GM18861 (cell line): ENCODE results near the gene MICB.
"Not testable (repeated sequence)": the region's sequence is repeated elsewhere in the genome, so short reads cannot be mapped to it uniquely, and the experiment has no call there.

Experiments
- ATAC-seq: cut with Tn5 transposase; IDR thresholded peaks from one replicate; pipeline ENCODE4 v1.9.1; 2021; ENCODE audit not compliant: unreplicated experiment

The MICB gene

GRCh38 chr6:31473780-31474761 lies 23.9 kb upstream of the MICB start:
- no peak for ATAC-seq

- no peak for ATAC-seq
These were observed 23.1 kb upstream of the MICB start for GRCh38 chr6:31474871-31475286.

- ATAC-seq: no peak
These were observed 21.3 kb upstream of the MICB start for GRCh38 chr6:31476515-31477139.

GRCh38 chr6:31477521-31477920 lies 20.4 kb upstream of the MICB start:
- no peak for ATAC-seq

- no peak for ATAC-seq
These were observed 19.6 kb upstream of the MICB start for GRCh38 chr6:31478186-31478950.

GRCh38 chr6:31479151-31479932 lies 18.6 kb upstream of the MICB start:
- ATAC-seq: no peak

- no peak for ATAC-seq
These were observed 17.9 kb upstream of the MICB start for GRCh38 chr6:31479933-31480535.

- no peak for ATAC-seq
These were observed 17.4 kb upstream of the MICB start for GRCh38 chr6:31480574-31480973.

GRCh38 chr6:31483392-31483791 lies 14.6 kb upstream of the MICB start:
- no peak for ATAC-seq

- no peak for ATAC-seq
These were observed 12.9 kb upstream of the MICB start for GRCh38 chr6:31485055-31485454.

GRCh38 chr6:31486065-31486837 lies 11.7 kb upstream of the MICB start:
- not testable (repeated sequence) for ATAC-seq

GRCh38 chr6:31487674-31488073 lies 10.3 kb upstream of the MICB start:
- ATAC-seq: not testable (repeated sequence)

GRCh38 chr6:31489086-31489485 lies 8.9 kb upstream of the MICB start:
- ATAC-seq: no peak

- ATAC-seq: no peak
These were observed 7.7 kb upstream of the MICB start for GRCh38 chr6:31490115-31490873.

- ATAC-seq: not testable (repeated sequence)
These were observed 4.4 kb upstream of the MICB start for GRCh38 chr6:31493550-31493874.

- ATAC-seq: no peak
These were observed 3.9 kb upstream of the MICB start for GRCh38 chr6:31493875-31494694.

GRCh38 chr6:31495580-31495979 lies 2.4 kb upstream of the MICB start:
- ATAC-seq: no peak

- not testable (repeated sequence) for ATAC-seq
These were observed 1.1 kb upstream of the MICB start for GRCh38 chr6:31496826-31497225.
